ENCODE data around the gene CAMK2B.

CAMK2B gene

DNA sequence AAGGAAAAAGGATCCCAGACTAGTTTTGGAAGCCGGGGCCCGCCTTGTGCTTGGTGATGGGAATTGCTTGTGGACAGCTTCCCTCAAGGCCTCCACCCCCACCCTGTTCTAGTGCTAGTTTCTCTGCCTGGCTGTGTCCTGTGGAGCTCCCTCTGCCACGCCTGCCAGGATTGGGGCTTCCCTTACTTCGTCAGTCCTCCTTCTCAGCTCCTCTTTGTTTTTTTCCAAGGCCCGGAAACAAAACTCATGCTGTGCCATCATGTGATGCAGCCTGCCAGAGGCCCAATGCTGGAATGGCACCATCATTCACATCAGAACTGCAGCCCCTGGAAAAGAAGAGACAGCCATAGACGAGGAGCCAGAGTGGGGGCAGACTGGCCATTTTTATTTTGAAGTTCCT, 113.4 kb downstream of the CAMK2B start:
- no peak overlapping the region for H2AFZ ChIP-seq (ENCODE audit: low read depth)
- no peak overlapping the region for H3K4me3 ChIP-seq (IDR thresholded peaks at IDR 0.05; ENCODE audit: insufficient read depth, low read depth, low read length)
- H4K20me1 ChIP-seq (ENCODE audit: insufficient read depth) = no peaks in the 10 kb centered on the region
- TF ChIP-seq CTCF (conservative IDR thresholded peaks at IDR 0.05; ENCODE audit: low read depth, low read length) = no peak
- no peak overlapping the region for H3K9ac ChIP-seq
- H3K27me3 ChIP-seq (ENCODE audit: insufficient read depth, low read depth) = no peaks in the 10 kb centered on the region
- H3K79me2 ChIP-seq (ENCODE audit: insufficient read depth, low read depth) = no peaks in the 10 kb centered on the region
- peaks cover 6% of the 10 kb centered on the region for H3K4me1 ChIP-seq (ENCODE audit: low read depth, poor library complexity, severe bottlenecking)
- H3K27ac ChIP-seq = no peak overlapping the region
- H3K36me3 ChIP-seq (ENCODE audit: insufficient read depth) = peaks cover 7% of the 10 kb centered on the region; the same call in 1 of the 2 replicates
- no peak overlapping the region for H3K4me2 ChIP-seq

- H3K9ac ChIP-seq = no peak overlapping the region
- peaks cover 8% of the 10 kb centered on the region for H3K4me1 ChIP-seq (ENCODE audit: low read depth, poor library complexity, severe bottlenecking)
- no peak overlapping the region for H3K27ac ChIP-seq
- H3K4me3 ChIP-seq (IDR thresholded peaks at IDR 0.05; ENCODE audit: insufficient read depth, low read depth, low read length) = no peak overlapping the region
- no peak overlapping the region for H2AFZ ChIP-seq (ENCODE audit: low read depth)
- no peaks in the 10 kb centered on the region for H4K20me1 ChIP-seq (ENCODE audit: insufficient read depth)
- TF ChIP-seq CTCF (conservative IDR thresholded peaks at IDR 0.05; ENCODE audit: low read depth, low read length) = no peak
- H3K27me3 ChIP-seq (ENCODE audit: insufficient read depth, low read depth) = no peaks in the 10 kb centered on the region
- H3K36me3 ChIP-seq (ENCODE audit: insufficient read depth) = peaks cover 7% of the 10 kb centered on the region; the same call in 1 of the 2 replicates
- H3K4me2 ChIP-seq = no peak overlapping the region
- no peaks in the 10 kb centered on the region for H3K79me2 ChIP-seq (ENCODE audit: insufficient read depth, low read depth)
Observed at GRCh38 chr7:44211126-44211675, 114.2 kb downstream of the CAMK2B start.

GRCh38 chr7:44210107-44210506, 115.3 kb downstream of the CAMK2B start:
- TF ChIP-seq CTCF (conservative IDR thresholded peaks at IDR 0.05; ENCODE audit: low read depth, low read length) = no peak
- Histone ChIP-seq H3K36me3 (ENCODE audit: insufficient read depth) (peaks cover 7% of the 10 kb centered on the region; the same call in 1 of the 2 replicates), H3K4me1 (ENCODE audit: low read depth, poor library complexity, severe bottlenecking) (peaks cover 8% of the 10 kb centered on the region), H3K4me2 (no peak overlapping the region), H3K9ac (no peak overlapping the region), H2AFZ (ENCODE audit: low read depth) (no peak overlapping the region), H4K20me1 (ENCODE audit: insufficient read depth) (no peaks in the 10 kb centered on the region), H3K79me2 (ENCODE audit: insufficient read depth, low read depth) (no peaks in the 10 kb centered on the region), H3K27ac (no peak overlapping the region), H3K27me3 (ENCODE audit: insufficient read depth, low read depth) (no peaks in the 10 kb centered on the region), H3K4me3 (IDR thresholded peaks at IDR 0.05; ENCODE audit: insufficient read depth, low read depth, low read length) (no peak overlapping the region)

GRCh38 chr7:44208085-44208484, 117.3 kb downstream of the CAMK2B start:
- Histone ChIP-seq H3K4me3 (IDR thresholded peaks at IDR 0.05; ENCODE audit: insufficient read depth, low read depth, low read length) (no peak overlapping the region), H2AFZ (ENCODE audit: low read depth) (no peak overlapping the region), H3K9ac (no peak overlapping the region), H3K27ac (no peak overlapping the region), H3K36me3 (ENCODE audit: insufficient read depth) (peaks cover 7% of the 10 kb centered on the region; the same call in 1 of the 2 replicates), H3K79me2 (ENCODE audit: insufficient read depth, low read depth) (peaks cover 6% of the 10 kb centered on the region), H3K4me1 (ENCODE audit: low read depth, poor library complexity, severe bottlenecking) (peaks cover 8% of the 10 kb centered on the region), H3K4me2 (no peak overlapping the region), H3K27me3 (ENCODE audit: insufficient read depth, low read depth) (no peaks in the 10 kb centered on the region), H4K20me1 (ENCODE audit: insufficient read depth) (no peaks in the 10 kb centered on the region)
- TF ChIP-seq CTCF (conservative IDR thresholded peaks at IDR 0.05; ENCODE audit: low read depth, low read length) = no peak
